Measurements from ENCODE around the gene CCR5AS.
"Not testable (repeated sequence)": the region's sequence is repeated elsewhere in the genome, so short reads cannot be mapped to it uniquely, and the experiment has no call there.

The CCR5AS gene

DNA sequence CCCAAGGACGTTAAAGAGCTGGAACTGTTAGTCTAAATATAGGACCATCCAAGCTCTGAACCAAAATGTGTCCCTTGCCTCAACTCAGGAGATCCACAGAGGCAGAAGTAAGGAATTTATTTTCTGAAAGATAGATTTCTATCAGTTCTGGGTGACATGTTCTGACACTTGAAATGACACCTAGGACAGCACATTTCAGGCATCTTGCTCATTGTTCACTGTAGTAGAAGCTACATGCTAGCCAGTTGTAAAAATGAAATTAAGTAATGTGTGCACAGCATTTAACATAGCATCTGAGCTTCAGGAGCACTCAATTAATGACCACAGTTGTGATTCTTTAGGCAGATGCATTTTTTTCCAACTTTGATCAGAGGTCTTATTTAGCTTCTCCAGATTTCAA lies 52.4 kb downstream of the CCR5AS start:
- no peak for DNase-seq (ENCODE audit: low read depth)

DNA sequence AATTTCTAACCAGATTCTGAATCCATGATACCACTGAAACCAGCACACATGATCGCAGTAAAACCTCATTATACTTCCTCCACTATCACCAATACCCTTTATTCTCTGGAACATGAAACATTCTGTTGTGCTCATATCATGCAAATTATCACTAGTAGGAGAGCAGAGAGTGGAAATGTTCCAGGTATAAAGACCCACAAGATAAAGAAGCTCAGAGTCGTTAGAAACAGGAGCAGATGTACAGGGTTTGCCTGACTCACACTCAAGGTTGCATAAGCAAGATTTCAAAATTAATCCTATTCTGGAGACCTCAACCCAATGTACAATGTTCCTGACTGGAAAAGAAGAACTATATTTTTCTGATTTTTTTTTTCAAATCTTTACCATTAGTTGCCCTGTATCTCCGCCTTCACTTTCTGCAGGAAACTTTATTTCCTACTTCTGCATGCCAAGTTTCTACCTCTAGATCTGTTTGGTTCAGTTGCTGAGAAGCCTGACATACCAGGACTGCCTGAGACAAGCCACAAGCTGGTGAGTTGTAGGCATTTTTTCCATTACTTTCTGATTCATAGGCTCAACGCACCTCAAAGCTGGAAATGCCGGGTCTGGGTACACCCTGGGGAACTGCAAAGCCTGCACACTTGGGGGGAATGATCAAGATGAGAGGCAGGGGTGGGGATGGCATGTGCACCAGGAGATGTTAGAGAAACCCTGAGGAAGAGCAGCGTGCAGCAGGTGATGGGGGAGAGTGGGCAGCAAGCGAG lies 53.0 kb downstream of the CCR5AS start, which contains the start of gene CCR2:
Gene CCR2, plus strand, starts transcription at position 465 of the 764 bp plus-strand sequence. CDS start 3,417 bp downstream, outside the sequence.
- DNase-seq (ENCODE audit: low read depth): no peak

- no peak for DNase-seq (ENCODE audit: low read depth)
Observed at GRCh38 chr3:46353090-46353489, 53.8 kb downstream of the CCR5AS start.

DNA sequence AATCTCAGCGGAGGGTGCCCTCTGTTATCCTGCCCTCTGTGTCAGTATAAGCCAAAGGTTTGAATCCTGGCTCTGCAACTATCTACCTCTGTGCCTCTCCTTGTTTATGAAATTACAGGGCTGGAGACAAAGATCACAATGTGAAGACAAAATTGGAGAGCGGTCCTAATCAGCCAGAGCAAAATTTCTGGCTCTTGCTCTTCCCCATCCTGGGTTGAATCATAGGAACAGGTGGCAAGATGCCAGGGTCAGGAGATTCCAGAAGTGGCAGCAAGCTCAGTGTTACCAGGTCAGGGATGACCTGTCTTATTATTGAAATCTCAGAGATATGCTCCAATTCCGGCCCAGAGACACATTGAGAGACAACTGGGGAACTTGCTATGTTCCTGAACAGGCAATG lies 55.2 kb downstream of the CCR5AS start:
- no peak for DNase-seq (ENCODE audit: low read depth)

DNA sequence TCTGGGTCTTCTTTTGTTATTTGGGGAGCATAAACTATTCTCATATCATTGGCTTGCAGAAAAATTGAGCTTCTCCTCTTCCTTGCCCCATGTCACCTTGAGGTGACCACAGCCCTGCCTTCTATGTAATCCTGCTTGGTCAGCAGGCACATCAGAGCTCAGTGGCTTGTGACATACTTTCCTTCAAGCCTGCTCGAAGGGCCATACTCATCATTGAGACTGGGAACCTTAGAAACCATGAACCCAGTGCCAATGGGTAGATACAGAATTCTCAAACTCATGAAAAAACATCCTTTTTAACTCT lies 56.7 kb downstream of the CCR5AS start:
- DNase-seq (ENCODE audit: low read depth): no peak

GRCh38 chr3:46349484-46350261 lies 57.2 kb downstream of the CCR5AS start:
- no peak for DNase-seq (ENCODE audit: low read depth)

DNA sequence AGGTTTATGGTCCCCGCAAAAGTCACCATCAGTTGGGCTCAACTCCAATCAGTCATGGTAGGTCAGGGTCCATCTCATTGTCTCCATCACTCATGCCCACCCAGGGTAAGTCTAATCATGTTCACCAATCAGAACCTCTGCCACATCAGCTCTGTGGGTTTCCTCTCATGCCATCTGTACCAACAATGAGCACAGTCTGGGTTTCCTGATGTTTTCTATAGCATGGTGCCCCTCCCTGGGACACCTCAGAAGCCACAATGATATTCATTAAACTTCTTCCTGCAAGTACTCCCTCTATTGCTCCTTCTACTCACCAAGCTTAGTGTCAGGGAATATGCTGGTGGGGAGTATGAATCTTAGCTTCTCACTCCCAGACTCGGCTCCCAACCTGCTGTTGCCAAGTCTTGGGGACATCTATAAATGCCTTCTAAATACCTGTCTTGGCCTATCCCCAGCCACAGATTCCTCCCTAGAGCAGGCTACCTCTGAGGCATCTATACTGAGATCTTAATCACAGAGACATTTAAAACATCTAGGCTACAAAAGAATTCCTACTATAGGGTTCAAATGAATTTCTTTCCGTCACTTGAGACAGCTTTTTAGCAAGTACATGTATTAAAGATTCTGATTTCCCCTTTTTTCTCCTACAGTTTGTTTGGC lies 57.9 kb downstream of the CCR5AS start:
- DNase-seq (ENCODE audit: low read depth): no peak

DNA sequence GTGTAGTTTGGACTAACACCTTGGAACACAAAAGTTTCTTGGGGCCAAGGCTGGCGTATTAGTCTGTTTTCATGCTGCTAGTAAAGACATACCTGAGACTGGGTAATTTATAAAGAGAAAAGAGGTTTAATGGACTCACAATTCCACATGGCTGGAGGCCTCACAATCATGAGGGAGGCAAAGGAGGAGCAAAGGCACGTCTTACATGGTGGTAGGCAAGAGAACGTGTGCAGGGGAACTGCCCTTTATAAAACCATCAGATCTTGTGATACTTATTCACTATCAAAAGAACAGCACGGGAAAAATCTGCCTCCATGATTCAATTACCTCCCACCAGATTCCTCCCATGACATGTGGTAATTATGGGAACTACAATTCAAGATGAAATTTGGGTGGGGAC lies 62.4 kb downstream of the CCR5AS start:
- no peak for DNase-seq (ENCODE audit: low read depth)

DNA sequence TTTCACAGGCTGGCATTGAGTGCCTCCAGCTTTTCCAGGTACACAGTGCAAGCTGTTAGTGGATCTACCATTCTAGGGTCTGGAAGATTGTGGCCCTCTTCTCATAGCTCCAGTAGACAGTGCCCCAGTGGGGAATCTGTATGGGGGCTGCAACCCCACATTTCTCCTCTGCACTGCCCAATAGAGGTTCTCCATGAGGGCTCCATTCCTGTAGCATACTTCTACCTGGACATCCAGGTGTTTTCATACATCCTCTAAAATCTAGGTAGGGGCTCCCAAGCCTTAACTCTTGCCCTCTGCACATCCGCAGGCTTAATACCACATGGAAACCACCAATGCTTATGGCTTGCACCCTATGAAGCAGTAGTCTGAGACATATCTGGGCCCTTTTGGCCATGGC lies 68.0 kb downstream of the CCR5AS start:
- no peak for DNase-seq (ENCODE audit: low read depth)

GRCh38 chr3:46337911-46338310 lies 69.0 kb downstream of the CCR5AS start:
- DNase-seq (ENCODE audit: low read depth): no peak

DNA sequence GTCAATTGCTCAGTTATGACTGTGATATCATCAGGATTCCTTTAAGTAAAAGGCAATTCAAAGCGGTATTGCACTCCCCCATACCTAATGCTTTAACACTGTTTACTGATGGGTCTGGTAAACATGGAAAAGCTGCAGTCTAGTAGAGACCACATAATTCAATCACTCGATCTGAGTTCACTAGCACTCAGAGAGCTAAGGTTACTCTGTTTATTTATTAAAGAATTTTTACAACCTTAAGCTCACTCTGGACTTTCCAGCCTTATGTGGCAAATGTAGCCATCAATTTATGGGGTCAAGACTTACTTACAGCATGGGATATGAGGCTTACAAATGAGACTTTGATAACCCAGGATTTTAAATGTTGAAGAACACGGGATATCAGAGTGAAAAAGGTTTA lies 71.3 kb downstream of the CCR5AS start:
- DNase-seq (ENCODE audit: low read depth): no peak

GRCh38 chr3:46334741-46335478 lies 72.0 kb downstream of the CCR5AS start:
- no peak for DNase-seq (ENCODE audit: low read depth)

GRCh38 chr3:46330676-46331075 lies 76.2 kb downstream of the CCR5AS start:
- DNase-seq (ENCODE audit: low read depth): not testable (repeated sequence)

- DNase-seq (ENCODE audit: low read depth): no peak
Observed at GRCh38 chr3:46325645-46326300, 81.1 kb downstream of the CCR5AS start.

GRCh38 chr3:46324036-46324435 lies 82.8 kb downstream of the CCR5AS start:
- no peak for DNase-seq (ENCODE audit: low read depth)

GRCh38 chr3:46321461-46322104 lies 85.3 kb downstream of the CCR5AS start:
- DNase-seq (ENCODE audit: low read depth): no peak

DNA sequence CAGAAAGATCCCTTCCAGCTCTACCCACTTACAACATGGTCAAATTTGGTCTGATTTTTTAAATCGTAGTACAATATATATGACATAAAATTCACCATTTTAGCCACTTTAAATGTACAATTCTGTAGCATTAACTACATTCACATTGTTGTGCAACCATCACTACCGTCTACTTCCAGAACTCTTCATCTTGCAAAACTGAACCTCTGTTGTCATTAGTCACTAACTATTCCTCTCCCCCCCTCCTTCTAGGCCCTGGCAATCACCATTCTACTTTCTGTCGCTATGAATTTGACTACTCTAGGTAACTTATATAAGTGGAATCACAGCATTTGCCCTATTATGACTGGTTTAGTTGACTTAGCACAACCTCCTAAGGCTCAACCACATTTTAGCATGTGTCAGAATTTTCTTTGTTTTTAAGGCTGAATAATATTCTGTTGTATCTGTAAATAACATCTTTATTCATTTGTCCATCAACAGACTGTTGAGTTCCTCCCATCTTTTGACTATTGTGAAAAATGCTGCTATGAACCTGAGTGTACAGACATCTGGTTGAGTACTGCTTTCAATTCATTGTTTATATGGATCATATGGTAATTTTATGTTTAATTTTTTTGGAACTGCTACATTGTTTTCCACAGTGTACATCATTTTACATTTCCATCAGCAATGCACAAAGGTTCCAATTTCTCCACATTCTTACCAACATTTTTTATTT lies 88.5 kb downstream of the CCR5AS start:
- DNase-seq (ENCODE audit: low read depth): no peak

- no peak for DNase-seq (ENCODE audit: low read depth)
Observed at GRCh38 chr3:46316206-46316605, 90.7 kb downstream of the CCR5AS start.

- DNase-seq (ENCODE audit: low read depth): no peak
Observed at GRCh38 chr3:46314517-46314916, 92.3 kb downstream of the CCR5AS start.
